HG03342 (cell line): ENCODE measurements around the gene LARP7.
"Not testable (repeated sequence)": the region's sequence is repeated elsewhere in the genome, so short reads cannot be mapped to it uniquely, and the experiment has no call there.

Source experiments
- ATAC-seq: cut with Tn5 transposase; IDR thresholded peaks from one replicate; pipeline ENCODE4 v1.9.1; 2021; ENCODE audit warnings: mild to moderate bottlenecking, moderate library complexity; ENCODE audit not compliant: unreplicated experiment

Gene LARP7

DNA sequence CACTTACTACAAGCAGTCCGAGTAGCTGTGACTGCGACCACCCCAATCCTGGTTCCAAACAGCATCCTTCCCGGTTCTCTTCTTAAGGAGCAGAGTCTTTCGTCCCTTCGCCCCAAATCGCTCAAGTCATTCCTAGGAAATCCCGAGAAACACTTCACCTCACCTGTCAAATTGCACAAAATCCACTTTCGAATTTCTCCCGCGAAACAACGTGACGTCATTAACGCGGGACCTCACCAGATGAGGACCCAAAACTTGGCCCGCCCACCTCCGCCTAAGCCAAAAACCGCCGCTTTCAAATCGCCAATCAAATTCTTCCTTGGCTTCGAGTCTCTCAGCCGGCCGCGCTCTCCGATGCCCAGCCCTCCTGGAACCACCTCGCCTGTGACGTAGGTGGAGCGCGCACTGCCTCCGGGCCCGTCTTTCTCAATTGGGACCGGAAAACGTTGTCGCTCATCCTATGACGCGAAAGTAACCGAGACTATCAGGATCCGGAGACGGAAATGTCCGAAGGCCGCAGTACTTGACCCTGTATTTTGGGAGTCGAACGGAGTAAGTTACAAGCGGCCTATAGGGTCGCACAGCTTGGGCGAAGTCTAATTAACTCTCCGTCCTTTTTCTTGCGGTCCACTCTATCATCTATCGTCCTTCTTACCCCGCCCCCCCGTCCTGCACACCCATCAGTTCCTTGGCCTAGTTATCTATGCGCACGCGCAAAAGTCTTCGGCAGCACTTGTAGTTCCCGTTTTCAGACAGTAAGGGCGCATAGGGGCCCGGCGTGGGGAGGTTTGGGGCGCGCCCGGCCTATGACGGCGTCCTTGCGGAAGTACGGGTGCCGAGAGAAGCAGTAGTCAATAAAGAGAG, at the start of gene LARP7, which contains the start of gene ZGRF1:
Gene LARP7 (plus strand): TSS at position 456 of the 864 bp plus-strand sequence. CDS start 7,527 bp downstream, outside the sequence.
Gene ZGRF1 (minus strand): TSS at position 222 of the 864 bp plus-strand sequence. CDS start 3,733 bp downstream, outside the sequence.
- peak; percentile 88 for ATAC-seq

DNA sequence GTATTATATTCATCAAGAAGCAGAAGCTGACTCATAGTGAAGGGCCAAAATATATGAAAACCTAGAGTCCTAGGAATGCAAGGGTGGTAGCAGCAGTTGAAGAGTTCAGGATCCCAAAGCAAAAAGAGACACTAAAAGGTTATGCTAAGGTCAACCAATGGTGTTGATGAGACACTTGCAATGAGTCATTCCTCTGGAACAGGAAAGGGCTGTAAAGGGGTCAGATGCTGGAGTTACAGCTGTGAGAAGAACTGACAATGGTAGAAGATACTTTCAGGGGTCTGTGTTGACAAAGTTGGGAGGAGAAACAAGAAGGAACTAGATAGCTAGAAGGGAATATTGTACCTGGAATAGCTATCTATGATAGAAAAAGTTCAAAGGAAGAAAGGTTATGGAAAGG, 47.7 kb upstream of the LARP7 start:
- peak; percentile 47 for ATAC-seq

- ATAC-seq = no peak
Measured at GRCh38 chr4:112591593-112591992, 45.4 kb upstream of the LARP7 start.

- ATAC-seq = no peak
Measured at GRCh38 chr4:112592717-112593116, 44.2 kb upstream of the LARP7 start.

- peak; percentile 57 for ATAC-seq
Measured at GRCh38 chr4:112593438-112594133, 43.4 kb upstream of the LARP7 start.

DNA sequence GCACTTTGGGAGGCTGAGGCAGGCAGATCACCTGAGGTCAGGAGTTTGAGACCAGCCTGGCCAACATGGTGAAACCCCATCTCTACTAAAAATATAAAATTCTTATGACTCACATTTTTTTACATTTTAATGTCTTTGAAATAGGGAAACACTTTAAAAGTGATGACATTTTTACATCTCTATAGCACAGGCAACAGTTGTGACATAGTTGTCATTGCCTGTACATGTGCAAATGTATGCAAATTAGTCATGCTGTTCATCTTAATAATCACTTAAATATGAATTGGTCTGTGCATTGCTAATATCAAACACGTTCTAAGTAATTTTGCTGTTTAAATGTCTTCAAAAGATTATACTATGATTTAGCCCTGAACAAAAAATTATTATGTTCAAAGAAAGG, 42.0 kb upstream of the LARP7 start:
- no peak for ATAC-seq

DNA sequence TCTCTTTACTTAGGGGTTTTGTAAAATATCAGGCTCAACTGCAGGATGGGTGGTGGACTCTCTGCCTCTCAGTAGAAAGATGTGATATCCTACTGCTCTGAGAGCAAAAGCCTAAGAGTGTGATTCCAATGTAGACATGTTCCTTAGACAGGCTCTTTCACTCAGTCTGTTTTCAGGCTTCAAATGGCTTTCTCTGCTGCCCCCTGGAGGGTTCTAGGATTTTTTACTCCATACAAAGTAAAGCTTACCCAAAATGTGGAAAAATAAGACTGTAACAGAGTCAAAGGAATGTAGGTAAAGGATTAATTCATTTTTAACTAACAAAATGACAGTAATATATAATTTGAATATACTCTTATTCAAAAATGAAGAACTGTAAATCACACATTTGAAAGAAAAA, 32.4 kb upstream of the LARP7 start:
- peak; percentile 84 for ATAC-seq

- not testable (repeated sequence) for ATAC-seq
Measured at GRCh38 chr4:112612814-112613213, 24.1 kb upstream of the LARP7 start.

DNA sequence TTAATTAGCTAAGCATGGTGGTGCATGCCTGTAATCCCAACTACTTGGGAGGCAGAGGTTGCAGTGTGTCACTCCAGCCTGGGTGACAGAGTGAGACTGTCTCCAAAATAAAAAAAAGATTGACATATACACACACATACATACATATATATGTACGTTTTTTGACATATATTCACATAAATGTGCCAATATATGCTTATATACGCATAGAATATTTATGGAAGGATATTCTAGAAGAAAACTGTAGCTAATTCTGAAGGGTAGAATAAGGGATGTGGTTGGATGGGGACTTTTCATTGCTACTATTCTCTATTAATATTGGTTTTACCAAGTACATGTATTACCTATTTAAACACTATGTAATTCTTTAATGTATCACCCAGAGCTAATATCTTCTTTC, 20.0 kb upstream of the LARP7 start:
- no peak for ATAC-seq

DNA sequence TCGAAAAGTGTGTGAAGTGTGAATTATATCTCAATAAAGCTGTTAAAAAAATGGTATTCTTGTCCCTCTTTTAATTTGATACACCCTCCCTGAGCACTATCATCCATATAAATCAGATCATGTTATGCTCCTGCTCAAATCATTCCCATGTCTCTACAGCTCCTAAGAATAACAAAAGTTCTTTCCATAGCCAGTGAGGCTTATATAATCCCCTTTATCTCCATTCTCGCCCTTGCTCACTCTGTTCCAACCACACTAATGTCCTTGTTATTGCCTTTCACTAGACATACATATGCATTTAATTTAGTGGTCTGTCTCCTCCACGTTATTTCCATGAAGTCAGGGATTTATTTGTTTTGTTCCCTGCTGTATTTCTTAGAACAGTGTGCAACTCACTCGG, 10.7 kb upstream of the LARP7 start:
- ATAC-seq = no peak

DNA sequence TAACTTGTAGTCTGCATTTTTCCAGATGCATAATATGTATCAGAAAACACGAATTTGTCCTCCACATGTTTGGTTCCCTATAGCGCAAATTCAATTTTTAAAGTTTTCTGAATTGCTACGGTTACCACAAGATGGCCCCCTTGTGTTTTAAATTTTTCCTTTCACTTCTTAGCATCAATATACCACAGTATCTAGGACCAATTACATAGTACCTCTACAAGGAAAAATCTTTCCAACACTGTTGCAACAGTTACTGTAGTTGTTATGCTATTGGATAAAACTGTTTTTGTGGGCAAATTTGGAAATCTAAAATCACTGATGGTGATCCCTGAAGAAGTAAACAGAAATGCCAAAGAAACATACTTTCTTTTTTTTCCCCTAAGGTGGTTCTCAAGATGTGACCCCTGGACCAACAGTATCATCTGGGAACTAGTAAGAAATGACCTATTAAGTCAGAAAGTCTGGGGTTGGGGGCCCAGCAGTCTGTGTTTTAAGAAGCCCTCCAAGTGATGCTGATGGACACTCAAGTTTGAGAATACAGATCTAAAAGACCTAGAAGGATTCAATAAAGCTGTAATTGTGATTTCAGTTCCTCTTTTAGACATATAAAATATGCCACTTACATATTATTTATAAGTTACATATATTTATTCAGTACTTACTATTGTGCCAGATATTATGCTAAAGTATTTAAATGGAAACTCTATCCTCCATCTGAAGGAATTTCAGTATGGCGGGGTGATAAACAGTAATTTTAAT, 3.3 kb upstream of the LARP7 start:
- ATAC-seq = no peak

- peak; percentile 0 for ATAC-seq
Measured at GRCh38 chr4:112637552-112637866, 566 bp downstream of the LARP7 start.

- no peak for ATAC-seq
Measured at GRCh38 chr4:112642526-112642925, 5.6 kb downstream of the LARP7 start.

DNA sequence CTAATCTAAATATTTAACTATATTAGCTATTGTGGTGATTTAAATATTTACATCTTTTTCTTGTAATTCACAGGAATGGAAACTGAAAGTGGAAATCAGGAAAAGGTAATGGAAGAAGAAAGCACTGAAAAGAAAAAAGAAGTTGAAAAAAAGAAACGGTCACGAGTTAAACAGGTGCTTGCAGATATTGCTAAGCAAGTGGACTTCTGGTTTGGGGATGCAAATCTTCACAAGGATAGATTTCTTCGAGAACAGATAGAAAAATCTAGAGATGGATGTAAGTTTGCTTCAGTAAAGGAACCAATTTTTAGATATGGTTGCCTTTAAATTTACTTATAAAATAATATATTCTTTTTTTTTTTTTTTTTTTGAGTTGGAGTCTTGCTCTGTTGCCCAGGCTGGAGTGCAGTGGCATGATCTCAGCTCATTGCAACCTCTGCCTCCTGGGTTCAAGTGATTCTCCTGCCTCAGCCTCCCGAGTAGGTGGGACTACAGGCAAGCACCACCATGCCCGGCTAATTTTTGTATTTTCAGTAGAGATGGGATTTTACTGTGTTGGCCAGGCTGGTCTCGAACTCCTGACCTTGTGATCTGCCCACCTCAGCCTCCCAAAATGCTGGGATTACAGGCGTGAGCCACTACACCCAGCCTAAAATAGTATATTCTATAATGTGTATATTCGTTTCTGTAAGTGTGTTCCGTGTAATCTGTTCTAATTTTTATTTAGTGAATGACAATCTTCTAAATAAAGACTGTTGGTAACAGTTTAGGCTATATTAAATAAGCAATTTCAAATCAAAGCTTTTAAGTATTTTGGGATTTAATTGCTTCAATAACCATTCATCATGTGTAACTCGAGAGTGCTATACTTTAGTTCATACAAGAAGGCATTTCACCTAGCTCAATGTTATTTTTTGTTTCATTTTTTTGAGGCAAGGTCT, 7.9 kb downstream of the LARP7 start:
- not testable (repeated sequence) for ATAC-seq

DNA sequence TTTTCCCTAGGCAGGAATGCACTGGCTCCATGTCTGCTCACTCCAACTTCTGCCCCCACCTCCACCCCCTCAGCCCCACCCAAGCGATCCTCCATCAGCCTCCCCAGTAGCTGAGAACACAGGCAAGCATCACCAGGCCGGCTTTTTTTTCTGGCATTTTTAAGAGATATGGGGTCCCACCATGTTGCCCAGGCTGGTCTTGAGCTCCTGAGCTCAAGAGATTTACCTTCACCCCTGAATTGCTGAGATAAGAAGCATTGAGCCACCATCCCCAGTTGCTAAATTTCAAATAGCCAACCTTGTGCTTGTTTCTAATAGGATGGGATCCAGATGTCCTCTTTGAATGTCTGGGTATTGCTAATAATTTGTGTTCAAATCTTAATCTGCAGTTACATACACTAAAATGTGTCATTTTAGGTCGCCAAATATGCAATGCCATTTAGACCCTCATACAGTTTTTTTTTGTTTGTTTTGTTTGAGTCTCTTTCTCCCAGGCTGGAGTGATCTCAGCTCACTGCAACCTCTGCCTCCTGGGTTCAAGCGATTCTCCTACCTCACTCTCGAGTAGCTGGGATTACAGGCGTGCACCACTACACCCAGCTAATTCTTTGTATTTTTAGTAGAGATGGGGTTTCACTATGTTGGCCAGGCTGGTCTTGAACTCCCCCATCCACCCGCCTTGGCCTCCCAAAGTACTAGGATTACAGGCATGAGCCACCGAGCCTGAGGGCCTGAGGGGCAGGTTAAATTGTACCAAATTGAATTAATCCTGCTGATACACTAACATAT, 8.8 kb downstream of the LARP7 start:
- no peak for ATAC-seq

- ATAC-seq = no peak
Measured at GRCh38 chr4:112646632-112647537, 9.9 kb downstream of the LARP7 start.

GRCh38 chr4:112647785-112648184, 10.8 kb downstream of the LARP7 start:
- ATAC-seq = no peak

DNA sequence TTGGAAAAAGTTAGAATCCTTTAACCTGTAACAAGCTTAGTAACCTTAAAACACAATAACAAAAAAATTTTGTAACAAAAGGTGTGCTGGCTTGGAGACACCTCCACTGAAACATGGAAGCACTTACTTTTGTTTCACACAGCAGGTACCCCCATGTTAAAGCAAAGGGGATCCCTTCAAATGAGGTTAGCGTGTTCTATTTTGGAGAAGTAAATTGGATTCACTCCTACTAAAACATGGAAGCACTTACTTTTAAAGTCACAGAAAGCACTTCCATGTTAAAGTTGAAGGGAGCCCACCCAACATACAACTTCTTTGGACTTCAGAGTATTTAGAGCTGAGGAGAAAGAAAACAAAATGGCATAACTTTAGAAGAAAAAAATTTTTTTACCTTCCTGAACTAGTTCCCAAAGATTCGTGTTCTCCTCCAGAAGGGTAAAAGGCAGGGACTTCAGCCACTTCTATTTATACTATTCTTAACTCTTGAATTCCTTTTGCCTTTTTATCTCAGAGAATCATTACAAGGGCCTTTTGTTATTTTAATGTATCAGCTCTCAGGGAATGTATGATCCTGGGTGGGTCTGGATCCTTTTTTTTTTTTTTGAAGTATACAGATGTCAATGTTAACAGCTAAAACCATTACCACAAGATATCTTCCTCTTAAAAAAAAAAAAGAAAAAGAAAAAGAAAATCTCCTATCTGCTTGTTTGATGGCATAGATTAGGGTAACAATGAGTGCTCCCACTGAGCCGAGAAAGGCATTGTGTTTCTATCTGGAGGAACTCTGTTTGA, 11.5 kb downstream of the LARP7 start:
- no peak for ATAC-seq
